Bronchial epithelial cell (primary cell): ENCODE results near the gene TRIM2. TPM values are rescaled to one million over a fixed set of nuclear protein-coding genes. Genes with fewer than 3 reads are reported as not detected.

ENCODE experiments used
- DNase-seq: peaks from one replicate; pipeline ENCODE4 v3.0.0-alpha.2; 2010; ENCODE audit warnings: low read depth
- FAIRE-seq: peaks from 2 replicates; lab custom pipeline; 2011; peaks lifted over from hg19 to GRCh38; lab: Jason Lieb, UNC
- H3K27me3 ChIP-seq: 2 replicates; pipeline ENCODE4 v1.5.1; 2011; ENCODE audit warnings: low read length; ENCODE audit not compliant: control insufficient read depth, insufficient read depth
- H3K36me3 ChIP-seq: 2 replicates; pipeline ENCODE4 v1.5.1; 2011; ENCODE audit warnings: low read length; ENCODE audit not compliant: control insufficient read depth, insufficient read depth
- H3K4me3 ChIP-seq: 2 replicates; pipeline ENCODE4 v1.5.1; 2011; ENCODE audit warnings: mild to moderate bottlenecking, low read depth, low read length, control low read depth
- total RNA-seq: library from RNA; depleted of rRNA; stranded (reverse); fragments of >200 nt; gene quantifications from 2 replicates; pipeline ENCODE4 v1.2.1, GENCODE V29; 2014
- TF ChIP-seq, protein P1 (sequence below): IDR thresholded peaks from 2 replicates; pipeline ENCODE4 v1.5.1; 2011; ENCODE audit warnings: mild to moderate bottlenecking, moderate library complexity, low read length, control low read depth, inconsistent platforms; ENCODE audit not compliant: insufficient read depth, severe bottlenecking

TRIM2 gene
- total RNA-seq, 1 donor from 2014 or later: 7.1 TPM

GRCh38 chr4:153257991-153258390 lies 53.7 kb downstream of the TRIM2 start:
- no peak for FAIRE-seq
- no peak for DNase-seq
- H3K27me3 ChIP-seq: no peaks in the 10 kb centered on the region
- TF ChIP-seq, protein P1, sequence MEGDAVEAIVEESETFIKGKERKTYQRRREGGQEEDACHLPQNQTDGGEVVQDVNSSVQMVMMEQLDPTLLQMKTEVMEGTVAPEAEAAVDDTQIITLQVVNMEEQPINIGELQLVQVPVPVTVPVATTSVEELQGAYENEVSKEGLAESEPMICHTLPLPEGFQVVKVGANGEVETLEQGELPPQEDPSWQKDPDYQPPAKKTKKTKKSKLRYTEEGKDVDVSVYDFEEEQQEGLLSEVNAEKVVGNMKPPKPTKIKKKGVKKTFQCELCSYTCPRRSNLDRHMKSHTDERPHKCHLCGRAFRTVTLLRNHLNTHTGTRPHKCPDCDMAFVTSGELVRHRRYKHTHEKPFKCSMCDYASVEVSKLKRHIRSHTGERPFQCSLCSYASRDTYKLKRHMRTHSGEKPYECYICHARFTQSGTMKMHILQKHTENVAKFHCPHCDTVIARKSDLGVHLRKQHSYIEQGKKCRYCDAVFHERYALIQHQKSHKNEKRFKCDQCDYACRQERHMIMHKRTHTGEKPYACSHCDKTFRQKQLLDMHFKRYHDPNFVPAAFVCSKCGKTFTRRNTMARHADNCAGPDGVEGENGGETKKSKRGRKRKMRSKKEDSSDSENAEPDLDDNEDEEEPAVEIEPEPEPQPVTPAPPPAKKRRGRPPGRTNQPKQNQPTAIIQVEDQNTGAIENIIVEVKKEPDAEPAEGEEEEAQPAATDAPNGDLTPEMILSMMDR: no peak
- H3K36me3 ChIP-seq: no peaks in the 10 kb centered on the region
- H3K4me3 ChIP-seq: no peak overlapping the region

- TF ChIP-seq, protein P1: no peak
- Histone ChIP-seq H3K27me3 (no peaks in the 10 kb centered on the region), H3K4me3 (no peak overlapping the region), H3K36me3 (no peaks in the 10 kb centered on the region)
- no peak for DNase-seq
- FAIRE-seq: no peak
These were observed 54.5 kb downstream of the TRIM2 start for GRCh38 chr4:153258750-153259149.

GRCh38 chr4:153259661-153260060 lies 55.4 kb downstream of the TRIM2 start:
- FAIRE-seq (no peak), DNase-seq (no peak)
- no peak overlapping the region for H3K4me3 ChIP-seq
- no peaks in the 10 kb centered on the region for H3K27me3 ChIP-seq
- no peaks in the 10 kb centered on the region for H3K36me3 ChIP-seq
- TF ChIP-seq, protein P1: no peak

- TF ChIP-seq, protein P1: no peak
- no peak for FAIRE-seq
These were observed 55.9 kb downstream of the TRIM2 start for GRCh38 chr4:153260132-153260531.

DNA sequence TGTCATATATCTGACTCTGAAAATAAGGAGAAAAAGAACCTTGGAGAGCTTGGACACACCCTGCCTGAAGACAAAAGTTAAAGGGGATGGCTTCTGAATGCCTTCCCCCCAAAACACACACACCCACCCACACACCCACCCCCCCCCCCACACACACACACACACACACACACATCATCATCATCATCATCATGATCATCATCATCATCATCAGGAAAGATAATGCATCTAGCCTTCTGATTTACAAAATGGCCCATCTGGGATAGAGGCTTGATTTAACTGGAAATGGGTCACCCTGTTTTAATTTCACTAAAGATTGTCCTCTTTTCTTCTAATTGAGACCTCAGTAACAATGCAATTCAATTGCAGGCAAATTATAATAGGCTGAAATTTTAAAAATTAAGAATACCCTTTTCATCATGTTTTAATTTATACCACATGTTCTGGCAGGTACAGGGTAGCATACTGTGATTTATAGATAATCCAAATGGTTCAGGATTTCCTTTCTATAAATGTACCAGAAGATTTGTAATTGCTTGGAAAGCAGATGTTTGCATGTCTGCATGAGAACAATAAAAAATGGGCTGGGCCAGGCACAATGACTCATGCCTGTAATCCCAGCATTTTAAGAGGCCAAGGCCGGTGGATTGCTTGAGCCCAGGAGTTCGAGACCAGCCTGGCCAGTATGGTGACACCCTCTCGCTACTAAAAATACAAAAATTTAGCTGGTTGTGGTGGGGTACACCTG lies 56.5 kb downstream of the TRIM2 start:
- Histone ChIP-seq H3K4me3 (no peak overlapping the region), H3K36me3 (no peaks in the 10 kb centered on the region), H3K27me3 (no peaks in the 10 kb centered on the region)
- DNase-seq (no peak), FAIRE-seq (no peak)
- TF ChIP-seq, protein P1: no peak

More at GRCh38 chr4:153260132-153260531, 55.9 kb downstream of the TRIM2 start:
- no peak overlapping the region for H3K4me3 ChIP-seq
- no peaks in the 10 kb centered on the region for H3K36me3 ChIP-seq
- DNase-seq: no peak
- H3K27me3 ChIP-seq: no peaks in the 10 kb centered on the region
